HL-60 (cell line): ENCODE results near the gene TPD52L1.

ENCODE experiments used
- DNase-seq, 2 experiments: peaks; one replicate each; pipeline ENCODE4 v3.0.0-alpha.2; 2010 to 2020; ENCODE audit warnings: low read depth in 1 of 2, low spot score in 1 of 2
- H3K27ac ChIP-seq: fragments of 250-450 bp; sonication (Bioruptor Pico); replicated peaks from 2 replicates; pipeline ENCODE4 v1.5.1; 2020; ENCODE audit warnings: mild to moderate bottlenecking, moderate library complexity
- H3K27me3 ChIP-seq: fragments of 250-450 bp; sonication (Bioruptor Pico); 2 replicates; pipeline ENCODE4 v1.5.1; 2021; ENCODE audit warnings: mild to moderate bottlenecking, moderate library complexity; ENCODE audit not compliant: insufficient read depth, poor library complexity, severe bottlenecking
- H3K4me3 ChIP-seq: replicated peaks from 2 replicates; pipeline ENCODE4 v1.5.1; 2011; ENCODE audit warnings: mild to moderate bottlenecking, control low read depth, low read length; ENCODE audit not compliant: insufficient read depth
- CTCF ChIP-seq: IDR thresholded peaks from one replicate; pipeline ENCODE4 v1.5.1; 2011; ENCODE audit warnings: low read length, control low read depth, inconsistent platforms; ENCODE audit not compliant: insufficient read depth
- GABPA ChIP-seq: IDR thresholded peaks from 2 replicates; pipeline ENCODE4 v1.6.1; 2012; ENCODE audit warnings: low read depth
- POLR2AphosphoS5 ChIP-seq: IDR thresholded peaks from 2 replicates; pipeline ENCODE4 v1.6.1; 2012; ENCODE audit warnings: low read depth
- REST ChIP-seq: IDR thresholded peaks from 2 replicates; pipeline ENCODE4 v1.6.1; 2012; ENCODE audit warnings: low read depth; ENCODE audit not compliant: insufficient replicate concordance
- SPI1 ChIP-seq: IDR thresholded peaks from 2 replicates; pipeline ENCODE4 v1.6.1; 2012; ENCODE audit warnings: low read depth, mild to moderate bottlenecking, borderline replicate concordance

TPD52L1 gene

GRCh38 chr6:125252891-125253290, 99.3 kb downstream of the TPD52L1 start:
- TF ChIP-seq GABPA: no peak
- no peak for TF ChIP-seq CTCF
- TF ChIP-seq SPI1: no peak
- TF ChIP-seq POLR2AphosphoS5: no peak
- no peak for TF ChIP-seq REST
- Histone ChIP-seq H3K4me3 (no peak overlapping the region), H3K27me3 (no peaks in the 10 kb centered on the region), H3K27ac (no peak overlapping the region)
- no peak for DNase-seq

GRCh38 chr6:125253881-125254280, 100.3 kb downstream of the TPD52L1 start:
- no peak for DNase-seq
- H3K27ac ChIP-seq: no peak overlapping the region
- no peaks in the 10 kb centered on the region for H3K27me3 ChIP-seq
- no peak overlapping the region for H3K4me3 ChIP-seq
- TF ChIP-seq CTCF (no peak), SPI1 (no peak), GABPA (no peak), POLR2AphosphoS5 (no peak), REST (no peak)

- no peaks in the 10 kb centered on the region for H3K27me3 ChIP-seq
- H3K4me3 ChIP-seq: no peak overlapping the region
- TF ChIP-seq SPI1: no peak
- no peak for TF ChIP-seq POLR2AphosphoS5
- TF ChIP-seq CTCF: no peak
- no peak for TF ChIP-seq REST
- TF ChIP-seq GABPA: no peak
- DNase-seq: no peak
- H3K27ac ChIP-seq: no peak overlapping the region
Observed at GRCh38 chr6:125254321-125254720, 100.7 kb downstream of the TPD52L1 start.
